NCI-H526 treated with DMSO at 0.1 percent for 48 hours (cell line): ENCODE measurements around the gene EPHA4.

Experiments used
- DNase-seq: peaks from one replicate; lab custom pipeline; 2025; lab: John Stamatoyannopoulos, UW

The EPHA4 gene

DNA sequence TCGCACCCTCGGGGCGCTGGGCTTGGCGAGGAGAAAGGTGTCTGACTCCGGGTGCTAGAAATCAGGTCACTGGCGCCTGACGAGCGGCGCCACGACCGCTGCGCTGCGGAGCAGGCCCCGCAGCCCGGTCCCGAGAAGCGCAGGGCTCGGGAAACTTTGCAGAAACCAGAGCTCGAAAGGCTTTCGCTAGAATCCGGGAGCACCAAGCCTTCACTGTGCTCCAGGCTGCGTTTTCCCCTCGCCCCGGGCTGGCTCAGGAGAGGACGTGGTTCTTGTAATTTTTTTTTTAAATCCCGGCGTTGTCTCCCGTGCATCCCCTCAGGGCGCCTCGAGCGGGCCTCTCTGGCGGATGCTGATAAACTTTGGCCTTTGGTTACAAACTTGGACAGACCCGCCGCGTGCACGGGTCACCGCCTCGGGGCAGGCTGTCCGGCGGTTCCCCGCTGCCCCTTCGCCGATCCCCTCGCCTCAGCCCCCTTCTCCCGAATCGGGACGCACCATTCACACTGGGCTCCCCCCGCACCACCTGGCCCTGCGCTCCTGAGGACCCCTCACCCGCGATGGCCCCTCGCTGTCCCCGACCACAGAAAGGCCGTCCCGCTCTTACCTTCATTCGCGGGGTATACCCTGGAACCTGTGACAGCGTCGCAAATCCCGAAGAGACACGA, 419 bp downstream of the EPHA4 start:
- peak; percentile 59 for DNase-seq

DNA sequence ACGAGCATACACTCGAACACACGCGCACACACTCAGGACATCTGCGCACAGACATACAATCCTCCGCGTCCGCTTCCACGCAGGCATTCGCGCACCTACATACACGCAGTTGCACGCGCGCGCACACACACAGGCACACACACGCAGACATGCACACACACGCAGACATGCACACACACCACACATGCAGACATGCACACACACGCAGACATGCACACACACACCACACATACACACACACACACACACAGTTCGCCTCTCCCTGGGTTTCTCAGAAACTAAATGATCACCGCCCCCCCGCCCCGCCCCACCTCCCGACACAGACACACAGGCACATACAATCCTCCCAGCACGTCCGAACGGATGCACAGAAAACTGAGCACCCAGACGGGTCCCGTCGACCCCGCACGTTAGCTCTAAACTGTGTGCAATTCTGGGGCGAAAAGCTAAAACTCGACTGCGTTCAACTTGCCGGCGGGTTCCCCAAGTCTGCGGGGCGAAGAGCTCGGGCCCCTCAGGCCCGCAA, 1.0 kb downstream of the EPHA4 start:
- peak; percentile 49 for DNase-seq

DNA sequence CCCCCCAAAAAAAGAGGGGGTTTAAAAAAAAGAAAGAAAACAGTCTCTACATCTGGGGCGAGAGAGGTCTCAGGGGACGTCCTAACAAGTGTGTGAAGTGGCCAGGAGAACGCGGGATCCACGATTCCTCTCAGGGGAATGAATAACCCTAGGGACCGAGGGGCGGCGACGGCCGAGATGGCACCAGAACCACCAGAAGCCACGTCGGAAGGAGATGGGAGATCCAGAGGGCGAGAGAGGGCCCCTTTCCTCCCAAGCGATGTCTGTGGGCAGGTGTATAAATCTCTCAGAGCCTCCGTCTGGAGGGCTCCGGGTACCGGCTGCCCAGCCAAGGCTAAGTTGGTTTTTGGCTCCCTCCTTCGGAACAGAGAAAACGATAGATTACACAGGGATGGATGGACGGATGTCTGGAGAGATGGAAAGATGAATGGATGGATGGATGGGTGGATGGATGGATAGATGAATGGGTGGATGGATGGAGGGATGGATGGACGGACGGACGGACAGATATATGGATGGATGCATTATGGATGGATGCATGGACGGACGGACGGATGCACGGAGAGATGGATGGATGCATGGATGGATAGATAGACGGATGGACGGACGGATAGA, 1.7 kb downstream of the EPHA4 start:
- DNase-seq: peak; percentile 75

GRCh38 chr2:221569871-221570270, 2.2 kb downstream of the EPHA4 start:
- no peak for DNase-seq

DNA sequence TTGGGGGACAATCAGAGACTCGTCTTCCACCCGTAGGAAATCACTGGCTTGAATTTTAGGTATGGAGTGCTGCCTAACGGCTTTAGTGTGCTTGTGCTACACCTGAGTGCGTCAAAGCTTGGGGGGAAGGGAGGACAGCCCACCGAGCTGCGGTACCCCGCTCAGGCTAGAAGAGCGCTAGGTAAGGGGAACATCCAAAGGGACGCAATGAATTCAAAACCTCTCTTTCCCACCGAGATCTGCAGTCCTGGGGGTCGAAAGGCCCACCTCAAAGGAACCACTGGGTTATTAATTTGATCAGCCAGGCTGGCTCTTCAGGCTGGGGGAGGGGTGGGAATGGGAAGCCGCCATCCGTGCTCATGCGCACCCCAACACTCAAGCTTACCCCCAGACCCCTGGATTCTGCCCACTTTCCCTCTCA, 2.7 kb downstream of the EPHA4 start:
- DNase-seq: peak; percentile 42

DNA sequence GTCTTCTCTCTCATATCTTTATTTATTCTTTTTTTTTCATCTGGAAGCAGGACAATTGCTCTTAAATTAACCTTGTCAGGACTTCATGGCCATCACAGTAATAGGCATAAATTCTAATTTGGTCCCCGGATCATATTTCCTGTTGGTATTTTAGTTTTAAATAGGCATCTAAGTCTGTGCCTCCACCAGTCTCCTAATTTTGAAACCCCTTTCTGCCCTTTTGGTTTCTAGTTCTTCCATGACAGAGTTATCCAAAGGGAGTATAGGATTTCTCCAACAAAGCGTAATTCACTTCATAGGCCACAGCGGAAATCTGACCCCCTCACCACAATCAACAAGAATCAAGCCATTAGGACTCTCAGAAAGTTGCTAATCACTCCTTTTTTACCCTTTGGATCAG, 3.8 kb downstream of the EPHA4 start:
- no peak for DNase-seq

DNA sequence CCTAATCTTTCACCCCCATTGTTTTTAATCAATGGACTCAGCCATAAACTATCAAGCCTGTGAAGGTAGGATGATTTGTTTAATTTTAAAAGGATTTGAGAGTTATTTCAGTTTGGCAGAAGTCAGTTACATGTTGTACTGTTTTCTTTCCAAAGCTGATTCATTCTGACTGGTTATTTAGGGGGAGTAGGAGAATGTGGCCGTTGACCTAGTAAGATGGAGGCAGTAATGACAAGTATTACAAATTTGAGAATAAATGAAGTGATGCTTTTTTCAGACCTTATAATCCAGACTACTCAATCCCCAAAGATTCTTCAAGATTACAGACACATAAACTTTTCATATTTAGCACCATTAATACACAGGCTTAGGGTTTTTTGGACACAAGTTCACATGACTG, 4.3 kb downstream of the EPHA4 start:
- no peak for DNase-seq

DNA sequence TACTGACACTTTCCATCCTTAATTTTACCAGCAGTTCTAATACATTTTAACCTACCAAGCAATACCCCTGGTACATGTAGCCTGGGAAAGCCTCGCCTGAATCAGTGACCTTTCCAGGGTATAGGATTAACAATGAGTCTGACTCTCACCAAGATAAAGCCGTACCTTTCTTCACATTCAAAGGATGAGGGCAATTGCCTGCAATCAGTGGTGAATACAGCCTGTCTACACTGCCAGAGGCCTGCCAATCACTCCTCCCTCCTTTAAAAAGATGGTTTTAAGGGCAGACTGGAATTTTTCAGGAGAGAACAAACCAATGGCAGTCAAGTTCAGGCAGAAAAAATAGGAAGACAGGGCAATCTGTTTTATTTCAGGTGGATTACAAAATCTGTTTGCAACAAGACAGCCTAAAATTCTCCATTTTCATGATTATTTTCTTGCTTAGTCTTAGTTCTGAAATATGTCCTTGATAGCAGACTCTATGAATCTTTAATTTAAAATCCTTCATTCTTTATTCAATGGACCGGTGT, 4.8 kb downstream of the EPHA4 start:
- no peak for DNase-seq

- no peak for DNase-seq
Measured at GRCh38 chr2:221563270-221563985, 8.7 kb downstream of the EPHA4 start.

DNA sequence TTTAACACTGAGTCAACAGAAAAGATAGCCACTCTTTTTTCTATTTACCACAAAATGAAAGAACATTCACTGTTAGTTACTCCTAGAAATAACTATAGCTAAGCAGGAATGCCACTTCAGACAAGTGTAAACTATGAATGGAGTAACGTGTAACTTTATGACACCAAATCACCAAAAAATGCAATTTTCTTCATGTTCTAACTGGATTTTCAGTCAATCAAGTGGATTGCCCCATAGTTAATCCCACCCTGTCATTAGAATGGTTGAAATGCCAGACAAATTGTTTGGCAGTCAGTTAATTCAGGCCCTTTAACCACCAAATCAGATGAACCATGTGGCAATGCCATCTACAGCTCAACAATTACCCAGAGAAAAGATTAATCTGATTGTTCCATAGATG, 9.9 kb downstream of the EPHA4 start:
- DNase-seq: no peak

DNA sequence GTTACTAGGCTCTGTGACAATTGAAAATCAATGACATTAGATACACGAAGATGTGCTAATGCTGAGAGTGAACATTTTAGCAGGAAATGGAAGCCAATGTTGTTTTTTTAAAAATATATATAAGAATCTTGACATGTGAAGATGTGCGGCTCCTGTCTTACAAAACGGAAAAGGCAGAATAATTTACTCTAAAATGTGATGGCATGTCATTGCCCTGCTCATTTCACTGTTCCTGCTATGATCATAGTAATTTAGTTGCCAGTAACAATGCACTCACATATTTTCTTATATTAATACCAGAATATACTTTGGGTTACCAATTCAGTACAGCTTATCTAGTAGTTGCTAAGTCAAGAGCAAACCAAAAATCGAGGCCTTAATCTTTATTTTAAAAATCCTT, 10.3 kb downstream of the EPHA4 start:
- no peak for DNase-seq

DNA sequence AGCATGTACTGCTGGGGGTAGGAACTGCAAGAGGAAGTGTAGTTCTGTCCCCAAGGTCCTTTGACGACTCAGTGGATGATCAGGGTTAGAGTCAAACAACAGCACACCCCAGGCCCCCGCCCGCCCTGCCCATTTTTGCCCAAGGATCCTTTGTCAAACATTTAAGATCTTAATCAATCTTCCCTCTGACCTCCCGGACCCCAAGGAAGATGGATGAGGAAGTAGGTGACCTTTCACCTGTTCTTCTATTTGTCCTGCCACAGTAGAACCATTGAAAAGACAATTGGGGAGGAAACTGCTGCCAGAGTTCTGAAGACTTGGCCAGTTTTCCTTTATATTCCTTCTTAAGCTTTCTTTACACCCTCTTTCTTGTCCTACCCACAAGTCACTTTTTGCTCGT, 12.1 kb downstream of the EPHA4 start:
- no peak for DNase-seq

DNA sequence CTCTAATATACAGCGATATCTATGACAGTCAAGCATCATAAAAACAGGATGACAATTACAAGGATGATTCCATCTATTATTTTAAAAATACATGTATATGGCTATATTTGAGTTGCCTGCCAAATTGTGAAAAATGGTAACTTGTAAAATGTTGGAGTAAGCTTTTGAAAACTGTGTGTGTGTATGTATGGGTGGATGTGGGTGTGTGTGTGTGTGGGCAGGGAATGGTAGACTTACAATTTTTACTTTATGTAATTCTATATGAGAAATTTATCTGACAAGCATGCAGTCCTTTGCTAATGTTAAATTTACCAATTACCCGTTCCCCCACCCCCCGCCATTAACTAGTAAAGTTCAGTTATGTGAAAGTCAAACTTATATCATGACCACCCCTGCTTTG, 14.0 kb downstream of the EPHA4 start:
- no peak for DNase-seq

DNA sequence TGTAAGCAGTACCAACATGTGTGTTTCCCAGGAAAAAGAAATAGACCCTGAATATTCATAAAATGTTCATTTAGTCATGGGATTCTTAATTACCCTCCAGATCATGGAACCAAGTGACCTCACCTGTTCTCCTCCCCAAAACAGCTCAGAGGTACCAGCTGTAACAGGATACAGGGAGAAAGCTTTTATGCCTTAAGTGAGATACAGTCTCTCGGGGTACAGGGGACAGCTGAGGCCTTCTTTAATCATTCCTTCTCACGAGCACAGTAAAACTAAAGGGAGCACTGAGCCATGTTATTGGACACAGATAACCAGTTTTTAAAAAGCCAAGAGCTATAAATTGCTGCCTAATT, 16.6 kb downstream of the EPHA4 start:
- DNase-seq: no peak

DNA sequence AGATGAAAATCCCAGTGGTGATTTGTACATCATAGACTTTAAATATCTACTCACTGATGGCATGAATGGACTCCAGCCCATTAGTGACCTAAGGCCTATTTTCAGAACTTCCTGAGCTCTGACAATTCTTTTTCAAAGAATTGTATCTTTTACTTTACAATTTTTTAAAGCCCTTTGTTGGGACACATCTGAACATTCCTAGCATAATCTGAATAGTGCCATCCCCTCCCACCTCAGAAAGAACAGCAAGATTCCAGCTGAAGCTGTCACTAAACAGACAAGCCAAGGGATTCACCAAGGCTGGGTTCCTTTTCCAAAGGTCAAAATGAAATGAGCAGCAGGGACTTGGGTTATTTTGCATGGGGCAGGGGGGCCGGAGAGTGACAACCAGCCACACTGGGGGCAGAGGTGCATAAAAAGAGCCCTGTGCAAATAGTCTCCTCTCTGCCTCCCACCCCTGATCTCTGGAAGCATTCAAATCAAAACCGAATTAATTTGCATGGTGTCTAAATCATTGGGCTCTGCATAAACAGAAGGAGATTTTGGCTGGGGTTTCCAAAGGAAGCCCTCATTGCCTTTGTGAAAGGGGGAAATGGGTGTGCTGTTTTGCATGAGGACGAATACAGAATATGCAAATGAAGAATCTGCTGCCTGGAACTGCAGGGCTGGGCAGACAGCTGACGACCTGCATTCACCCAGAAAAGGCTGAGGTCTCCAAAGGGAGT, 17.2 kb downstream of the EPHA4 start:
- DNase-seq: peak; percentile 99

- DNase-seq: peak; percentile 58
Measured at GRCh38 chr2:221553333-221553732, 18.8 kb downstream of the EPHA4 start.

- DNase-seq: no peak
Measured at GRCh38 chr2:221552291-221552690, 19.8 kb downstream of the EPHA4 start.

- no peak for DNase-seq
Measured at GRCh38 chr2:221551864-221552263, 20.2 kb downstream of the EPHA4 start.

DNA sequence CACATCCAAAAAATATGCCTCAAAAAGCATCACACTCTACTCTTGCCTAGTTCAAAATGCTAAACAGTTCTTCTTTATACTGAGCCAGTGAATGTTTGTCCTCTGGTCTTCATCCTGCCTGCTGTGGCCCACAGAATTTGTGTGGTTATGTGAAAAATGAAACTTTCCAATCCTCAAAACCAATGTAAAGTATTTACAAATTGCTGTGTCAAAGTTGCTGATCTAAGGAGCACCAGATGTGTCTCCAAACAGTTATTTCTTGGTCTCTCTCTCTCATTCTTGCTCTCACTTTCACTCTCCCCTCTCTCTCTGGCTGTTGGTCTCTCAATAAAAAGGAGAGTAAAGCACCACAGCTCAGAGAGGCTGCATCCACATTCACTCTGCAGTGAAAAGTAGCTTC, 23.0 kb downstream of the EPHA4 start:
- DNase-seq: no peak

DNA sequence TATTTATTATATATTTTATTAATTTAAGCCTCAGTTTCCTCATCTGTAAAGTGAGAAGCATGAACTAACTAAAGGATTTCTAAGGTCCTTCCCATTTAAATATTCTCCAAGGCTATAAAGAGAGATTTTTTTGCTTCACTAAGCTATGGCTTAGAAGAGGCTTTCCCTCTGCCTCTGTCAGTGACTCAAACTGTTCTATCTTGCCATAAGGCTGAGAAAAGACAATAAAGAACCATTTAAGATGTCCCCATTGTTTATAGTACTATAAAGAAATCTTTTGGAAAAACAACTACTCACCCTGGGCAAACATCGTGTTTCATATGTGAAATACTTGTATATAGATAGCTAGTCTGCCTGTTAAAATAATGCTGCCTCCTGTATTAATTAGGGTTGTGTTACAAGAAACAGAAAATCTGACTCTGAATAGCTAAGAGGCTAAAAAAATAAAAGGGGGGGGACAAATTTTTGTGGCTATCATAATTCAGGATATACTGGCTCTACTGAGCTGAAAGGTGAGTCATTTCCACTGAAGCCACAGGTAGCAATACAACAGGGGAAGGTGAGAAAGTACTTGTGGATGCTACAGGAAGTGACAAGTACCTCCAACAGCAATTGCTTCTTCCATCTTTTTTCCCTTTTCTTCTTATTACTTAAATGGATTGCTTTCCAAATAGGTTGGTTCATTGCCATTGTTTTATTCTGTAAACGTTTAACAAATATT, 25.4 kb downstream of the EPHA4 start:
- no peak for DNase-seq

- no peak for DNase-seq
Measured at GRCh38 chr2:221541131-221541735, 30.9 kb downstream of the EPHA4 start.
